Coronary artery (tissue), 2 donors: ENCODE measurements around the gene GPR18.

ENCODE experiments used
- DNase-seq: peaks from one replicate; pipeline ENCODE4 v3.0.0-alpha.2; 2017; ENCODE audit warnings: low spot score
- H3K27ac ChIP-seq, 2 donors: fragments of 200-600 bp; sonication (generic); one replicate each; pipeline ENCODE4 v1.5.1; 2016 to 2019
- H3K4me3 ChIP-seq: fragments of 200-600 bp; sonication (generic); 2 replicates; pipeline ENCODE4 v1.5.1; 2016; ENCODE audit warnings: mild to moderate bottlenecking, moderate library complexity
- CTCF ChIP-seq: fragments of 200-600 bp; sonication (generic); IDR thresholded peaks from one replicate; pipeline ENCODE4 v1.5.1; 2019; ENCODE audit warnings: antibody characterized with exemption

GPR18 gene

GRCh38 chr13:99258210-99258860 is at the start of gene GPR18:
Gene GPR18, minus strand, starts transcription at chr13:99258379. Its CDS starts 2,507 bp downstream, at chr13:99255872.
- no peak within 1 kb of the TSS for H3K4me3 ChIP-seq
- TF ChIP-seq CTCF, result no peak
- no peak within 1 kb of the TSS for H3K27ac ChIP-seq
- no peak for DNase-seq

GRCh38 chr13:99307648-99308339 is 49.6 kb upstream of the GPR18 start:
- DNase-seq, result no peak
- peak overlapping the region; percentile 76 to 85 for H3K27ac ChIP-seq
- H3K4me3 ChIP-seq, result peak overlapping the region; percentile 21
- TF ChIP-seq CTCF, result no peak

- TF ChIP-seq CTCF, result no peak
- H3K4me3 ChIP-seq, result peak within 1 kb of the TSS; percentile 44
- peak within 1 kb of the TSS; percentile 76 to 85 for H3K27ac ChIP-seq
- DNase-seq, result no peak
These were observed 49.1 kb upstream of the GPR18 start, which contains the start of gene GPR183 for GRCh38 chr13:99307247-99307646. Gene GPR183, minus strand, starts transcription at chr13:99307399. Its CDS starts 11,254 bp downstream, at chr13:99296145.

- TF ChIP-seq CTCF, result no peak
- Histone ChIP-seq H3K4me3 (peak overlapping the region; percentile 44), H3K27ac (peak overlapping the region in 1 of 2 donors; percentile 27)
- no peak for DNase-seq
These were observed 47.4 kb upstream of the GPR18 start for GRCh38 chr13:99305566-99305965.

GRCh38 chr13:99305158-99305557 is 47.0 kb upstream of the GPR18 start:
- DNase-seq, result no peak
- H3K27ac ChIP-seq, result peak overlapping the region in 1 of 2 donors; percentile 21

GRCh38 chr13:99304541-99304940 is 46.4 kb upstream of the GPR18 start:
- no peak for TF ChIP-seq CTCF
- H3K4me3 ChIP-seq, result peak overlapping the region; percentile 2
- peak overlapping the region in 1 of 2 donors; percentile 39 for H3K27ac ChIP-seq
- DNase-seq, result no peak

More at GRCh38 chr13:99305158-99305557, 47.0 kb upstream of the GPR18 start:
- no peak for TF ChIP-seq CTCF
- no peak overlapping the region for H3K4me3 ChIP-seq
